NCI-H128 (cell line): ENCODE data around the gene ARNT2.

Experiments used
- DNase-seq: peaks from one replicate; lab custom pipeline; 2025; ENCODE audit not compliant: unreplicated experiment; lab: John Stamatoyannopoulos, UW

Gene ARNT2

GRCh38 chr15:80550219-80550907 lies 146.2 kb downstream of the ARNT2 start:
- DNase-seq = no peak

- no peak for DNase-seq
Measured at GRCh38 chr15:80550908-80551260, 146.7 kb downstream of the ARNT2 start.

- no peak for DNase-seq
Measured at GRCh38 chr15:80551348-80551747, 147.2 kb downstream of the ARNT2 start.

GRCh38 chr15:80554560-80554959 lies 150.4 kb downstream of the ARNT2 start:
- no peak for DNase-seq

- no peak for DNase-seq
Measured at GRCh38 chr15:80556694-80557367, 152.6 kb downstream of the ARNT2 start.

GRCh38 chr15:80557441-80558234 lies 153.5 kb downstream of the ARNT2 start:
- DNase-seq = no peak

- no peak for DNase-seq
Measured at GRCh38 chr15:80558631-80559319, 154.6 kb downstream of the ARNT2 start.

GRCh38 chr15:80559320-80559693 lies 155.1 kb downstream of the ARNT2 start:
- no peak for DNase-seq

- DNase-seq = no peak
Measured at GRCh38 chr15:80559761-80560160, 155.6 kb downstream of the ARNT2 start.

GRCh38 chr15:80560601-80561400 lies 156.6 kb downstream of the ARNT2 start:
- DNase-seq = no peak

GRCh38 chr15:80561500-80561899 lies 157.3 kb downstream of the ARNT2 start:
- DNase-seq = no peak

GRCh38 chr15:80562033-80562432 lies 157.9 kb downstream of the ARNT2 start:
- no peak for DNase-seq

GRCh38 chr15:80562846-80563245 lies 158.7 kb downstream of the ARNT2 start:
- no peak for DNase-seq

GRCh38 chr15:80563372-80563997 lies 159.3 kb downstream of the ARNT2 start:
- no peak for DNase-seq

GRCh38 chr15:80564056-80564455 lies 159.9 kb downstream of the ARNT2 start:
- no peak for DNase-seq

- DNase-seq = no peak
Measured at GRCh38 chr15:80565398-80565797, 161.2 kb downstream of the ARNT2 start.

- DNase-seq = no peak
Measured at GRCh38 chr15:80565988-80566387, 161.8 kb downstream of the ARNT2 start.

GRCh38 chr15:80567721-80568157 lies 163.6 kb downstream of the ARNT2 start:
- no peak for DNase-seq

GRCh38 chr15:80568298-80568697 lies 164.1 kb downstream of the ARNT2 start:
- DNase-seq = no peak
